ENCODE results near the gene ADGRL1.

Gene ADGRL1

DNA sequence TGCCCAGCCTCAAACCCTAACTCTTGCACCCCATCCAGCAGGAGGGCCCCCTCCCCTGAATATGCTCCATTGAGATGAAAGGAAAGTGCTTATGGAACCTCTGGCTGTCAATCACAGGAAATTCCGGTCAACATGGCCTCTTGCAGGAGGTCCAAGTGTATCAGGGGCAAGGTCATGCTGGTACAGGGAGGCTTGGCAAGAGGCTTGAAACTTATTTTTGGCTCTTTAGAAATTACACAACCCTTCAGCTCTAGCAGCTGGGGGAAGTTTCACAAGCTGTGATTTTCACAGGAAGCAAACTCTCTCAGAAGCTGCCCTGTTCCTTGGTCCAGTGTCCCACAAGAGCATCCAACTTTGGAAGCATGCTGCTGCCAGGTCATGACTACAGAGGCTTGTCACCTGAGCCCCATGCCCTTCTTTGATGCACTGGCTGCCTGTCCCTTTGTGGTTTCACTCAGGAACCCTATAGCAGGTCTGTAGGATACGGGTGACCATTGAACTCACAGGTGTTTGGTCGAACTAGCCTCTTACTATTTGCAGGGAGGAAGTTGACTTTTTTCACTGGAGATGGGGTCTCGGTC is 78.0 kb downstream of the ADGRL1 start:
- FAIRE-seq (no peak), DNase-seq (ENCODE audit: insufficient read length, low spot score) (no peak)
- TF ChIP-seq, protein P1, sequence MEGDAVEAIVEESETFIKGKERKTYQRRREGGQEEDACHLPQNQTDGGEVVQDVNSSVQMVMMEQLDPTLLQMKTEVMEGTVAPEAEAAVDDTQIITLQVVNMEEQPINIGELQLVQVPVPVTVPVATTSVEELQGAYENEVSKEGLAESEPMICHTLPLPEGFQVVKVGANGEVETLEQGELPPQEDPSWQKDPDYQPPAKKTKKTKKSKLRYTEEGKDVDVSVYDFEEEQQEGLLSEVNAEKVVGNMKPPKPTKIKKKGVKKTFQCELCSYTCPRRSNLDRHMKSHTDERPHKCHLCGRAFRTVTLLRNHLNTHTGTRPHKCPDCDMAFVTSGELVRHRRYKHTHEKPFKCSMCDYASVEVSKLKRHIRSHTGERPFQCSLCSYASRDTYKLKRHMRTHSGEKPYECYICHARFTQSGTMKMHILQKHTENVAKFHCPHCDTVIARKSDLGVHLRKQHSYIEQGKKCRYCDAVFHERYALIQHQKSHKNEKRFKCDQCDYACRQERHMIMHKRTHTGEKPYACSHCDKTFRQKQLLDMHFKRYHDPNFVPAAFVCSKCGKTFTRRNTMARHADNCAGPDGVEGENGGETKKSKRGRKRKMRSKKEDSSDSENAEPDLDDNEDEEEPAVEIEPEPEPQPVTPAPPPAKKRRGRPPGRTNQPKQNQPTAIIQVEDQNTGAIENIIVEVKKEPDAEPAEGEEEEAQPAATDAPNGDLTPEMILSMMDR (IDR thresholded peaks at IDR 0.05; ENCODE audit: insufficient read depth, missing control alignments), result no peak

DNA sequence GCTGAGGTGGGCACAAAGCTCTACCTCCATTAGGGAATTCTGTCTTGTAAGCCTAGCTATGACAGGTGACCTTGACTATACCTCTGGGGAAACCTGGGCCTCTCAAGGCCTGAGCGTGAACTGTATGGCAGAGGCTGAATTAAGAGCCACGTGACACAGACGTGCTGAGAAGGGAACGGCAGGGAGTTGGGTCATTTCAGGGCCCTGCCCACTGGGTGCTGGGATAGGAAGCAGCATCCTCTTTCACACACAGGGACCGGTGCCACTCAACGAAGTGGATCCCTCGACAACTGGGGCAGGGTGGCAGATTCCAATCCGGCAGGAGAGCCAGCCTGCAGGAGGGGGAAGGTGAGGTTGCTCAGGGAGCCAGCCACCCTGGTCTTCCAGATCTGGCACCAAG is 78.8 kb downstream of the ADGRL1 start:
- FAIRE-seq (no peak), DNase-seq (ENCODE audit: insufficient read length, low spot score) (no peak)
- TF ChIP-seq, protein P1 (IDR thresholded peaks at IDR 0.05; ENCODE audit: insufficient read depth, missing control alignments), result no peak

- TF ChIP-seq, protein P1 (IDR thresholded peaks at IDR 0.05; ENCODE audit: insufficient read depth, missing control alignments), result no peak
- no peak for DNase-seq (ENCODE audit: insufficient read length, low spot score)
- no peak for FAIRE-seq
Measured at GRCh38 chr19:14122924-14123323, 83.0 kb downstream of the ADGRL1 start.

DNA sequence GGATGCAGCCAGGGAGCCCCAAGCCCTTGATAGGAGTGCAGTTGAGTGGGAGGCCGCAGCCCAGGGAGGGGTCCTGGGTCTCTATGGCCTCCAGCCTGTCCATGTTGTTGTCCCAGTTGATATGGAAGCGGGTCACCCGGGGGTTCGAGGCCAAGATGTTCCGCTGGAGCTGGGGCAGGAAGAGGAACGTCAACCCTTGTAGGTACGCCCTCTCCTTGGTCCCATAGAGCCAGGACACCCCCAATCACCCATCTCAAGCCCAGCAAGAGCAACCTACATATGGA is 85.5 kb downstream of the ADGRL1 start:
- FAIRE-seq, result no peak
- no peak for DNase-seq (ENCODE audit: insufficient read length, low spot score)
- TF ChIP-seq, protein P1 (IDR thresholded peaks at IDR 0.05; ENCODE audit: insufficient read depth, missing control alignments), result no peak

GRCh38 chr19:14119644-14120496 is 86.1 kb downstream of the ADGRL1 start:
- FAIRE-seq, result no peak
- TF ChIP-seq, protein P1 (IDR thresholded peaks at IDR 0.05; ENCODE audit: insufficient read depth, missing control alignments), result no peak
- no peak for DNase-seq (ENCODE audit: insufficient read length, low spot score)

GRCh38 chr19:14119146-14119545 is 86.8 kb downstream of the ADGRL1 start:
- FAIRE-seq (no peak), DNase-seq (ENCODE audit: insufficient read length, low spot score) (no peak)
- TF ChIP-seq, protein P1 (IDR thresholded peaks at IDR 0.05; ENCODE audit: insufficient read depth, missing control alignments), result no peak
